ENCODE measurements around the gene YBX1.

DNA sequence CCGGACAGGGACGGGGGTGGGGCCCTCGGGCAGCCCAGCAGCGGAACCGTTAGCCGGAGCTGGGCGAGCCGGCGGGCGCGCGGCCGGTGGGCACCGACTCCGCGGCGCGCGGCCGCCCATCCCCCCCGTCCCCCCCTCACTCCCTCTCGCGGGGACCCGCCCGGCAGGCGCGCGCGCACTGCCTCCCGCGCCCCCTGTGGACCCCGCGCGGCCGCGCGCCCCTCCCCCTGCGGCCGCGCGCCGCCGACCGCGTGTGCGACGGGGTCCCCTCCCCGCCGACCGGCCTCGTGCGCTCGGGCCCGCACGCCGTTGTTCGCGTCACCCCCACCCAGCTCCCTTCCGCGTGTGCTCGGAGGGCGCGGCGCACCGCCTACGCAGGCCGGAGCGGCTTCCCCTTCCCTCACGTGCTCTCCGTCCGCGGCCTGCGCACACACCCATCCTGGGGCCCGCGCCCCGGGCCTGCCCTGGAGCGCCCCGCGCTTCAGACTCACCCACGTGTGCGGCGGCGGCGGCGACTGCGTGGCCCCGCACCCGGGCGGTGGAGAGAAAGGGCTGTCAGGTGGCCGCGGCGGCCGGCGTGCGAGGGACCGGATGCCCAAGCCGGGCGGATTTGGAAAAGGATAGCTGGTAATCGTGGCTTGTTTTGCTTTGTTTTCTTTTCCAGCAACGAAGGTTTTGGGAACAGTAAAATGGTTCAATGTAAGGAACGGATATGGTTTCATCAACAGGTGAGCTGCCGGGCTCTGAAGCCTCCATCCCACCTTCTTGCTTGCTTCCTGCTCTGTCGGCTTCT is 717 bp downstream of the YBX1 start:
- TF ChIP-seq, protein P1, sequence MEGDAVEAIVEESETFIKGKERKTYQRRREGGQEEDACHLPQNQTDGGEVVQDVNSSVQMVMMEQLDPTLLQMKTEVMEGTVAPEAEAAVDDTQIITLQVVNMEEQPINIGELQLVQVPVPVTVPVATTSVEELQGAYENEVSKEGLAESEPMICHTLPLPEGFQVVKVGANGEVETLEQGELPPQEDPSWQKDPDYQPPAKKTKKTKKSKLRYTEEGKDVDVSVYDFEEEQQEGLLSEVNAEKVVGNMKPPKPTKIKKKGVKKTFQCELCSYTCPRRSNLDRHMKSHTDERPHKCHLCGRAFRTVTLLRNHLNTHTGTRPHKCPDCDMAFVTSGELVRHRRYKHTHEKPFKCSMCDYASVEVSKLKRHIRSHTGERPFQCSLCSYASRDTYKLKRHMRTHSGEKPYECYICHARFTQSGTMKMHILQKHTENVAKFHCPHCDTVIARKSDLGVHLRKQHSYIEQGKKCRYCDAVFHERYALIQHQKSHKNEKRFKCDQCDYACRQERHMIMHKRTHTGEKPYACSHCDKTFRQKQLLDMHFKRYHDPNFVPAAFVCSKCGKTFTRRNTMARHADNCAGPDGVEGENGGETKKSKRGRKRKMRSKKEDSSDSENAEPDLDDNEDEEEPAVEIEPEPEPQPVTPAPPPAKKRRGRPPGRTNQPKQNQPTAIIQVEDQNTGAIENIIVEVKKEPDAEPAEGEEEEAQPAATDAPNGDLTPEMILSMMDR (IDR thresholded peaks at IDR 0.05; ENCODE audit: low read length), result no peak
- TF ChIP-seq EZH2 (IDR thresholded peaks at IDR 0.05; ENCODE audit: borderline replicate concordance, low read length), result no peak
